Osteoblast (primary cell): ENCODE results near the gene SRRM2. TPM values are rescaled to one million over a fixed set of nuclear protein-coding genes. Genes with fewer than 3 reads are reported as not detected.
A peak's percentile ranks its signal among the peaks of the same experiment; 100 is the strongest.
"Not testable (repeated sequence)": the region's sequence is repeated elsewhere in the genome, so short reads cannot be mapped to it uniquely, and the experiment has no call there.

Experiments
- DNase-seq: peaks from one replicate; pipeline ENCODE4 v3.0.0; 2011; ENCODE audit warnings: low spot score, mixed read lengths; ENCODE audit not compliant: insufficient read length; ENCODE audit errors: missing footprints
- H2AFZ ChIP-seq: 2 replicates; pipeline ENCODE4 v1.6.0; 2011; ENCODE audit warnings: mild to moderate bottlenecking, low read length
- H3K27ac ChIP-seq: 2 replicates; pipeline ENCODE4 v1.5.1; 2011; ENCODE audit warnings: mild to moderate bottlenecking, low read depth, low read length, moderate library complexity
- H3K27me3 ChIP-seq: 2 replicates; pipeline ENCODE4 v1.6.0; 2012; ENCODE audit warnings: mild to moderate bottlenecking, control low read depth, inconsistent platforms, low read length, moderate library complexity; ENCODE audit not compliant: insufficient read depth
- H3K36me3 ChIP-seq: 2 replicates; pipeline ENCODE4 v1.5.1; 2011; ENCODE audit warnings: mild to moderate bottlenecking, low read length, control low read depth, moderate library complexity; ENCODE audit not compliant: insufficient read depth
- H3K4me1 ChIP-seq: 2 replicates; pipeline ENCODE4 v1.5.1; 2011; ENCODE audit warnings: mild to moderate bottlenecking, low read length, control low read depth, moderate library complexity; ENCODE audit not compliant: insufficient read depth
- H3K4me2 ChIP-seq: 2 replicates; pipeline ENCODE4 v1.6.0; 2011; ENCODE audit warnings: mild to moderate bottlenecking, low read length; ENCODE audit not compliant: insufficient read depth
- H3K4me3 ChIP-seq: fragments of 200-600 bp; sonication (generic); 3 replicates; pipeline ENCODE4 v1.5.1; 2012; ENCODE audit warnings: mild to moderate bottlenecking, low read length, inconsistent platforms; ENCODE audit not compliant: insufficient read depth
- H3K79me2 ChIP-seq: 2 replicates; pipeline ENCODE4 v1.6.0; 2012; ENCODE audit warnings: mild to moderate bottlenecking, low read length, control low read depth, inconsistent platforms; ENCODE audit not compliant: insufficient read depth
- H3K9me3 ChIP-seq: 2 replicates; pipeline ENCODE4 v1.5.1; 2011; ENCODE audit warnings: low read depth, low read length, control low read depth
- H4K20me1 ChIP-seq: 2 replicates; pipeline ENCODE4 v1.6.0; 2012; ENCODE audit warnings: mild to moderate bottlenecking, low read length, control low read depth; ENCODE audit not compliant: insufficient read depth
- total RNA-seq: library from RNA; depleted of rRNA; stranded (reverse); fragments of >200 nt; gene quantifications from 2 replicates; pipeline ENCODE4 v1.2.3, GENCODE V29; 2012
- TF ChIP-seq, protein P1 (sequence below): IDR thresholded peaks from 2 replicates; pipeline ENCODE4 v1.5.1; 2011; ENCODE audit warnings: mild to moderate bottlenecking, low read depth, low read length, moderate library complexity; ENCODE audit errors: extremely low read depth

Gene SRRM2
- total RNA-seq, 1 donor: 56.8 TPM

DNA sequence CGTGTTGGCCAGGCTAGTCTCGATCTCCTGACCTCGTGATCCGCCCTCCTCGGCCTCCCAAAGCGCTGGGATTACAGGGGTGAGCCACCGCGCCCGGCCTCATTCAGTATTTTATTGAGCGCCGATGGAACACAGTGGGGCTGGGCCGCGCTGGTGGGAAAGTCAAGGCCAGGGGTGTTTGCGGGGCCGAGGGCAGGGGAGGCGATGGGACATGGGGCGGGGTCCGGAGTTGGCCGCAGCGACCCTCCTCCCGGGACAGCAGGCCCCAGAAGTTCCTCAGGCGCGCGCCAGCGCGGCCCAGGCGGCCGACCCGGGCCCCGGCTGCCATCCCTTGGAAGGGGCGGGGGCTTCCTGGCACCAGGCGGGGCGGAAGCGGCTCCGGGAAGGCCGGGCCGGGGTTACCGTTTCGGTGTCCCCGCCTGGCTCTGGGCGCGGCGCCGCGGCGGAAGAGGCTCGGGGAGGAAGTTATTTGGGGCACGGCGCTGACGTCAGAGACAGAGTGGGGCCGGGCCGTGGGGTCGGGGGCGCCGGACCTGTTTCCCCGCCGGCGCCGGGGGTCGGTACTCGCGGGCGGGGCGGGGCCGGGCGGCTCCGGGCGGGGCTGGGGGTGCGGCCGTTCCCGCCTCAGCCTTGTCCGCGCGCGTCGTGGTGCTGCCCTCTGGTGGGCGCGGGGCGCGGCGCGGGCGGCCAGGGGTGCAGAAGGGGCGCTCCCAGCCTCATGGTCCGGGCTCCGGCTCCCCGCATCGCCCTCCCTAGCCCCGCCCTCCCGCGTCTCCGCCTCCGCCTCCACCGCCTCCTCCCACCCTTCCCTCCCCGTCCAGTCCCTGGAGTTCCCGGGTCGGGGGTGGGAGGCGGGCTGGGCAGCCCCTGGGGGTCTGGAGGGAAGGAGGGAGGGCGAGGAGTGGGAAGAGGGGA lies 31.5 kb upstream of the SRRM2 start:
- TF ChIP-seq, protein P1, sequence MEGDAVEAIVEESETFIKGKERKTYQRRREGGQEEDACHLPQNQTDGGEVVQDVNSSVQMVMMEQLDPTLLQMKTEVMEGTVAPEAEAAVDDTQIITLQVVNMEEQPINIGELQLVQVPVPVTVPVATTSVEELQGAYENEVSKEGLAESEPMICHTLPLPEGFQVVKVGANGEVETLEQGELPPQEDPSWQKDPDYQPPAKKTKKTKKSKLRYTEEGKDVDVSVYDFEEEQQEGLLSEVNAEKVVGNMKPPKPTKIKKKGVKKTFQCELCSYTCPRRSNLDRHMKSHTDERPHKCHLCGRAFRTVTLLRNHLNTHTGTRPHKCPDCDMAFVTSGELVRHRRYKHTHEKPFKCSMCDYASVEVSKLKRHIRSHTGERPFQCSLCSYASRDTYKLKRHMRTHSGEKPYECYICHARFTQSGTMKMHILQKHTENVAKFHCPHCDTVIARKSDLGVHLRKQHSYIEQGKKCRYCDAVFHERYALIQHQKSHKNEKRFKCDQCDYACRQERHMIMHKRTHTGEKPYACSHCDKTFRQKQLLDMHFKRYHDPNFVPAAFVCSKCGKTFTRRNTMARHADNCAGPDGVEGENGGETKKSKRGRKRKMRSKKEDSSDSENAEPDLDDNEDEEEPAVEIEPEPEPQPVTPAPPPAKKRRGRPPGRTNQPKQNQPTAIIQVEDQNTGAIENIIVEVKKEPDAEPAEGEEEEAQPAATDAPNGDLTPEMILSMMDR: peak; percentile 24
- H3K9me3 ChIP-seq: no peaks in the 10 kb centered on the region
- H3K36me3 ChIP-seq: no peaks in the 10 kb centered on the region
- peaks cover 3% of the 10 kb centered on the region for H4K20me1 ChIP-seq
- peak overlapping the region; percentile 77 for H2AFZ ChIP-seq
- H3K27me3 ChIP-seq: no peaks in the 10 kb centered on the region
- H3K4me3 ChIP-seq: peak overlapping the region; percentile 74
- H3K4me1 ChIP-seq: no peaks in the 10 kb centered on the region
- H3K79me2 ChIP-seq: no peaks in the 10 kb centered on the region
- H3K4me2 ChIP-seq: peak overlapping the region; percentile 67
- peak; percentile 99 for DNase-seq
- H3K27ac ChIP-seq: no peak overlapping the region

- not testable (repeated sequence) for H3K27ac ChIP-seq, H3K79me2 ChIP-seq, H3K4me1 ChIP-seq, DNase-seq, H3K36me3 ChIP-seq, H4K20me1 ChIP-seq, H3K27me3 ChIP-seq, H3K9me3 ChIP-seq
- peak overlapping the region; percentile 53 for H3K4me2 ChIP-seq
- peak overlapping the region; percentile 74 for H3K4me3 ChIP-seq
- peak overlapping the region; percentile 77 for H2AFZ ChIP-seq
Measured at GRCh38 chr16:2721634-2722173, 30.7 kb upstream of the SRRM2 start.

DNA sequence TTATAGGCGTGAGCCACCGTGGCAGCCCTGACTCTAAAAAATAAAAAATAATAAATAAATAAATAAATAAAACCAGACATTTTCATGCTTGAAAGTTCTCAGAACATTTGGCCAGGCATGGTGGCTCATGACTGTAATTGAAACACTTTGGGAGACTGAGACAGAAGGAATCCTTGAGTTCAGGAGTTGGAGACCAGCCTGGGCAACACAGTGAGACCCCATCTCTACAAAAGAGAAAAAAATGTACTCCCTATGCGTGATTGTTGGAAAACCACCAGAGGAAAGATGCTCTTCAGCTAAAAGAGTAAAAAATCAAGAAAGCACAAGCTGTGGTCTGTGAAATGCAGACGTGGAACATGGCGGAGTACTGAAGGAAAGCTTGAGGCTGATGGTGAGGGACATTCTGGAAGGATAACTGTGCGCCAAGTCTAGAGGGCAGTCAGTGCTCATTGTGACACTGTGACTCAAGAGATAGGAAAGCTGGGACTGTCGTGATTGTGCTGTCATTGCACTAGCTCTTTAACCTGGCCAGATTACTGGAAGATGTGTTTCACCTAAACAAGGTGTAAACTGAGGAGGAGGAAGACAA lies 28.3 kb upstream of the SRRM2 start:
- H3K27me3 ChIP-seq: peaks cover 6% of the 10 kb centered on the region
- DNase-seq: no peak
- no peak overlapping the region for H3K4me3 ChIP-seq
- no peaks in the 10 kb centered on the region for H3K4me1 ChIP-seq
- no peaks in the 10 kb centered on the region for H3K79me2 ChIP-seq
- no peaks in the 10 kb centered on the region for H3K36me3 ChIP-seq
- no peak overlapping the region for H3K27ac ChIP-seq
- TF ChIP-seq, protein P1: no peak
- no peaks in the 10 kb centered on the region for H3K9me3 ChIP-seq
- H3K4me2 ChIP-seq: no peak overlapping the region
- no peaks in the 10 kb centered on the region for H4K20me1 ChIP-seq
- no peak overlapping the region for H2AFZ ChIP-seq

DNA sequence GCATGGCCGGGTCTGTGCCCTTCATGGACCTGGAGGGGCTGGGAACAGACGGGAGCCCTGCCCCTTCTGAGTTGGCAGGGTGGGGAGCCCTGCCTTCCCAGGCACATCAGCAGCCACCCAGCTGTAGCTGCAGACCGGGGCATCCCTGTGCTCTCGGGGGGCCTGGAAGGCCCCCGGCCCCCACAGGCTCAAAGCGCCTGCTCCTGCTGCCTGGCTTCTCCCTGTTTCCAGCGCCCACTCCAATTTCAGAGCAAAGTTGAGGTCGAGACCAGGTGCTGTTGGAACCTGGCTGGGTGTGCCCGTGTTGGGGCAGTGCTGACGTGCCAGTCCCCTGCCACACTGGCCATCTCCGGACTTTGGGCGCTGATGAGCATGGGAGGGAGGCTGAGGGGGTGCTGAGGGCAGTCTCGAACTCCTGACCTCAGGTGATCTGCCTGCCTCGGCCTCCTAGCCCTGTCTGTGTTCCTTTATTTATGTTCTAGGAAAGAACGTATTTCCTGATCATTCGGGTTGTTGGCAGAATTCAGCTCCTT lies 27.6 kb upstream of the SRRM2 start:
- Histone ChIP-seq H3K9me3 (no peaks in the 10 kb centered on the region), H3K27me3 (peaks cover 6% of the 10 kb centered on the region), H2AFZ (no peak overlapping the region), H3K4me2 (no peak overlapping the region), H3K36me3 (no peaks in the 10 kb centered on the region), H3K4me3 (no peak overlapping the region), H3K4me1 (no peaks in the 10 kb centered on the region), H4K20me1 (no peaks in the 10 kb centered on the region), H3K27ac (no peak overlapping the region), H3K79me2 (no peaks in the 10 kb centered on the region)
- DNase-seq: peak; percentile 54
- TF ChIP-seq, protein P1: no peak
